ENCODE measurements around the gene EHBP1L1.
A peak's percentile ranks its signal among the peaks of the same experiment; 100 is the strongest.

The EHBP1L1 gene

DNA sequence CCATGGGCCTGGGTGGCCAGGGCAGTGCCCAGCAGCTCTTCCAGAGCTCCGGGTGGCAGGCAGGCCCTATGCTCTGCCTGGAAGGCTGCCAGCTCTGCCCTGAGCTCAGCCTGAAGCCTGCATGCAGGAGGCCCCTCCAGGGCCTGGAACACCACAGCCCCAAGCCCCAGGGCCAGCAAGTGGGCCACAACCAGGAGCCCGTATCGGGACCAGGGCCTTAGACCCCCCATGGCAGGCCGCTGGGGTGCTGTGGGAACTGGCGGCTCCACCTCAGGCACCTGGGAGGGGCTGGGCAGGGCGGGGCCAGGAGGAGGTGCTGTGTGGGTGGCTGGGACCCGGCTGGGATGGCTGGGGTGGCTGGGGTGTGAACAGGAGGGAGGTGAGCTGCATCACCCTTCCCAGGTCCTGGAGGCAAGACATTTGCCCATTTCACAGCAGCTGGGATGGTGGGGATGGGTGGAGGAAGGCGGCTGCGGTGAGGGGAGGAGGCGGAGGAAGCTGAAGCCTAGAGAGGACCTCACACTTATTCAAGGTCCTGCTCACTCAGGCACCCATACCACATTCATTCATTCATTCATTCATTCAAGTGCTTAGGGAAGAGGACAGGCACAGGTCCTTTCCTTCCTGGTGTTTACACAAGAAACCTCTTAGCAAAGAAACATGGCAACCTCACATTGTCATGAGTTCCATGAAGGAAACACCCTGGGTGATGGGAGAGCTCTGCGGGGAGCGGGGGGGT, 19.9 kb downstream of the EHBP1L1 start, which contains the start of gene KCNK7:
Gene KCNK7 (minus strand): TSS at position 258 of the 739 bp plus-strand sequence. CDS start 28 bp downstream, at position 230.
- Histone ChIP-seq H3K9me3 (ENCODE audit: control insufficient read depth in 1 of 2, low read length in 2 of 2) (no peaks in the 10 kb centered on the region), H3K4me3 (ENCODE audit: low read depth in 1 of 2, low read length in 2 of 2) (no peak within 1 kb of the TSS), H3K27me3 (ENCODE audit: control insufficient read depth in 1 of 2, insufficient read depth in 2 of 2, low read length in 2 of 2) (no peaks in the 10 kb centered on the region), H3K27ac (ENCODE audit: low read depth, low read length) (no peak within 1 kb of the TSS), H3K9ac (ENCODE audit: low read depth in 1 of 2, low read length in 2 of 2) (no peak within 1 kb of the TSS), H3K4me1 (ENCODE audit: control insufficient read depth in 1 of 2, insufficient read depth in 2 of 2, low read length in 2 of 2) (peaks cover 11 to 12% of the 10 kb centered on the region in 2 donors), H3K36me3 (ENCODE audit: control insufficient read depth in 1 of 2, insufficient read depth in 2 of 2, low read length in 2 of 2) (peaks cover 21 to 32% of the 10 kb centered on the region in 2 donors)

DNA sequence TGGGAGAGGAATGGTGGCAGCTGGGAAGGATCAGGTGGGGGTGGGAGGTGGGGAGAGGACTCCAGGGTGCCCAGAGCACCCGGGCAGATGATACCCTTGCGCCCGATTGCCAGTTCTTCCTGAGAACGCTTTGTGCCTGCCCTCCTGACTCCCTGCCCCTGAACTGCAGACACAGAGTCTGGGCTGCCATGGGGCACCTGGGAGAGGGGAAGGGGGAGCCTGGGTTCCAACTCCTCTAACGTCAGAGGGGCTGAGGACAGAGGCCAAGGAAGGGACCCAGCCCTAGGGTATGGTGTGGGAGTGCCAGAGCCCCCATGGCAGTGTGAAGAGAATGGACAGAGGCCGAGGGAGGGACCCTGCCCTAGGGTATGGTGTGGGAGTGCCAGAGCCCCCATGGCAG, 20.7 kb downstream of the EHBP1L1 start:
- Histone ChIP-seq H3K27ac (ENCODE audit: low read depth, low read length) (no peak overlapping the region), H3K9ac (ENCODE audit: low read depth in 1 of 2, low read length in 2 of 2) (no peak overlapping the region), H3K9me3 (ENCODE audit: control insufficient read depth in 1 of 2, low read length in 2 of 2) (no peaks in the 10 kb centered on the region), H3K27me3 (ENCODE audit: control insufficient read depth in 1 of 2, insufficient read depth in 2 of 2, low read length in 2 of 2) (no peaks in the 10 kb centered on the region), H3K4me1 (ENCODE audit: control insufficient read depth in 1 of 2, insufficient read depth in 2 of 2, low read length in 2 of 2) (peaks cover 11 to 12% of the 10 kb centered on the region in 2 donors), H3K36me3 (ENCODE audit: control insufficient read depth in 1 of 2, insufficient read depth in 2 of 2, low read length in 2 of 2) (peaks cover 24 to 32% of the 10 kb centered on the region in 2 donors), H3K4me3 (ENCODE audit: low read depth in 1 of 2, low read length in 2 of 2) (no peak overlapping the region)

DNA sequence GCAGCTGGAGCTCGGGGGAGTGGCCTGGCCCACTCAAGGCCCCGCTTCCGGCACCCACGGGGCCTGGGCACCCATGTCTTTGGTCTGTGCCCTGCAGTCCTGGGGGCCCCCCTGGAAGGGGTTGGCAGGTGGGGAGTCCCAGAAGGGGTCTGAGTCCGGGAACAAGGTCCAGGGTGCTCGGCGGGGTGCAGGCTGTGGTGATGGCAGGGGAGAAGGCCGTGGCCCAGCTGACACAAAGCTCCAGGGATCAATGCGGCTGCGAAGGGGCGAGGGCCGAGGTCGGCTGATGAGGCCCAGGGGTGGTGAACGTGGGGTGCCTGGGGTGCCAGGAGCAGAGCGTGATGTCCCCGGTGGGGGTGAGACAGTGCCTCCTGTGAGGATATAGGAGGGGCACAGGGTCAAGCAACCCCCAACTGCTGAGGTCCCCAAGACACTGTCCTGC, 22.4 kb downstream of the EHBP1L1 start:
- no peak overlapping the region for H3K4me3 ChIP-seq (ENCODE audit: low read depth in 1 of 2, low read length in 2 of 2)
- peaks cover 24 to 34% of the 10 kb centered on the region in 2 donors for H3K36me3 ChIP-seq (ENCODE audit: control insufficient read depth in 1 of 2, insufficient read depth in 2 of 2, low read length in 2 of 2)
- H3K27ac ChIP-seq (ENCODE audit: low read depth, low read length), result no peak overlapping the region
- peaks cover 9 to 11% of the 10 kb centered on the region in 2 donors for H3K4me1 ChIP-seq (ENCODE audit: control insufficient read depth in 1 of 2, insufficient read depth in 2 of 2, low read length in 2 of 2)
- no peaks in the 10 kb centered on the region for H3K9me3 ChIP-seq (ENCODE audit: control insufficient read depth in 1 of 2, low read length in 2 of 2)
- H3K27me3 ChIP-seq (ENCODE audit: control insufficient read depth in 1 of 2, insufficient read depth in 2 of 2, low read length in 2 of 2), result no peaks in the 10 kb centered on the region
- H3K9ac ChIP-seq (ENCODE audit: low read depth in 1 of 2, low read length in 2 of 2), result no peak overlapping the region

- Histone ChIP-seq H3K27me3 (ENCODE audit: control insufficient read depth in 1 of 2, insufficient read depth in 2 of 2, low read length in 2 of 2) (no peaks in the 10 kb centered on the region), H3K9me3 (ENCODE audit: control insufficient read depth in 1 of 2, low read length in 2 of 2) (no peaks in the 10 kb centered on the region), H3K4me1 (ENCODE audit: control insufficient read depth in 1 of 2, insufficient read depth in 2 of 2, low read length in 2 of 2) (peaks cover 9 to 11% of the 10 kb centered on the region in 2 donors), H3K9ac (ENCODE audit: low read depth in 1 of 2, low read length in 2 of 2) (no peak overlapping the region), H3K4me3 (ENCODE audit: low read depth in 1 of 2, low read length in 2 of 2) (no peak overlapping the region), H3K27ac (ENCODE audit: low read depth, low read length) (no peak overlapping the region), H3K36me3 (ENCODE audit: control insufficient read depth in 1 of 2, insufficient read depth in 2 of 2, low read length in 2 of 2) (peaks cover 24 to 42% of the 10 kb centered on the region in 2 donors)
These were observed 23.5 kb downstream of the EHBP1L1 start for GRCh38 chr11:65599216-65599954.

GRCh38 chr11:65599955-65600246, 24.0 kb downstream of the EHBP1L1 start:
- Histone ChIP-seq H3K27me3 (ENCODE audit: control insufficient read depth in 1 of 2, insufficient read depth in 2 of 2, low read length in 2 of 2) (no peaks in the 10 kb centered on the region), H3K27ac (ENCODE audit: low read depth, low read length) (no peak overlapping the region), H3K9me3 (ENCODE audit: control insufficient read depth in 1 of 2, low read length in 2 of 2) (no peaks in the 10 kb centered on the region), H3K9ac (ENCODE audit: low read depth in 1 of 2, low read length in 2 of 2) (no peak overlapping the region), H3K4me3 (ENCODE audit: low read depth in 1 of 2, low read length in 2 of 2) (no peak overlapping the region), H3K36me3 (ENCODE audit: control insufficient read depth in 1 of 2, insufficient read depth in 2 of 2, low read length in 2 of 2) (peaks cover 28 to 47% of the 10 kb centered on the region in 2 donors), H3K4me1 (ENCODE audit: control insufficient read depth in 1 of 2, insufficient read depth in 2 of 2, low read length in 2 of 2) (peaks cover 9 to 10% of the 10 kb centered on the region in 2 donors)

DNA sequence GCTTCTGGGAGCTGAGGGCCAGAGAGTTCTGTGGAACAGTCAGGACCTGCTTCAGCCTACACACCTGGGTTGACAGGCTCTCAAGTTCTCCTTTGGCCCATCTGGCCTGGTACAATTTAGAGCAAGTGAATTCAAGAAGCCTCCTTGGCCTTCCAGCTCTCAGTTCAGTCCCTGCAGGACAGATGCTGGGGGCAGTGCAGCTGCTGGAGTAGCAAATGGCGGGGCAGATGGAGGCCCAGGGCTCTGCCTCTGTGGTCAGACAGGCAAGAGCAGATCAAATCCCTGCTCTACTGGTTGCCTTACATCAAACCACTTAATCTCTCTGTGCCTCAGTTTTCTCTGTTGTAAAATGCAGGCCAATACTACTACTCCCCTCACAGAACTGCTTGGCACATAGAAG, 28.4 kb downstream of the EHBP1L1 start:
- Histone ChIP-seq H3K9me3 (ENCODE audit: control insufficient read depth in 1 of 2, low read length in 2 of 2) (no peaks in the 10 kb centered on the region), H3K27ac (ENCODE audit: low read depth, low read length) (no peak overlapping the region), H3K36me3 (ENCODE audit: control insufficient read depth in 1 of 2, insufficient read depth in 2 of 2, low read length in 2 of 2) (peaks cover 38 to 60% of the 10 kb centered on the region in 2 donors), H3K9ac (ENCODE audit: low read depth in 1 of 2, low read length in 2 of 2) (no peak overlapping the region), H3K4me3 (ENCODE audit: low read depth in 1 of 2, low read length in 2 of 2) (no peak overlapping the region), H3K4me1 (ENCODE audit: control insufficient read depth in 1 of 2, insufficient read depth in 2 of 2, low read length in 2 of 2) (peaks cover 0 to 9% of the 10 kb centered on the region in 2 donors), H3K27me3 (ENCODE audit: control insufficient read depth in 1 of 2, insufficient read depth in 2 of 2, low read length in 2 of 2) (no peaks in the 10 kb centered on the region)

DNA sequence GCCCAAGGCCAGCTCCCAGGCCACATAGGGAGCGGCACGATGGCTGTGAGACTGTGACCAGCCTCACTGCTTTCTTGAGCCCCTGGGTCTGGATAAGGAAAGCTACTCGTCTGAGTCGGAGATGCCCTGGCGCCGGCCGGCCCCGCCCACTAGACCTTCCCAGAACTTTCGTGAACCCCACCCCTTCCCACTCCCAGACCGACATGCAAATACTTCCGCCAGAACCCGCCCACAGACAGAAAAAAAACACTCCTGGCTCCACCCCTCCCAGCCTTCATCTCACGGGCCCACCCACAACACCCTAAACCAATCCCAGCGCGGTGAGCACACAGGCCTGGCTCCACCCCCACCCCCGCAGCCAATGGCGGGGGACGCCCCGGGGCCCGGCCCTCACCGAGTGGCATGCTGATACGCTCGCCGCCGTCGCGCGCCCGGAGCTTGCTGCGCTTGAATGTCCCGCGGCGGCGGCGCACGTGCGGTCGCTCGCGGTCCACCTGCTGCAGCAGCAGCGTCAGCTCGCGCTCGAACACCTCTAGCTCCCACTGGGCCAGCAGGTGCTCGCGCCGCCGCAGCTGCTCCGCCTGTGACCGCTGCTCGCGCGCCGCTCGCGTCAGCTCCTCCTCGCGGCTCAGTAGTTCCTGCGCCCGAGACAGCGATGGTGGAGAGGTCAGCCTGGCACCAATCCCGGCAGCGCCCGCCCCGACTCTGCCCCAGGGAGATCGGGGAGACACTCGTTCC, 31.2 kb downstream of the EHBP1L1 start:
- Histone ChIP-seq H3K4me1 (ENCODE audit: control insufficient read depth in 1 of 2, insufficient read depth in 2 of 2, low read length in 2 of 2) (peaks cover 17 to 36% of the 10 kb centered on the region in 2 donors), H3K36me3 (ENCODE audit: control insufficient read depth in 1 of 2, insufficient read depth in 2 of 2, low read length in 2 of 2) (peaks cover 29 to 73% of the 10 kb centered on the region in 2 donors), H3K9me3 (ENCODE audit: control insufficient read depth in 1 of 2, low read length in 2 of 2) (no peaks in the 10 kb centered on the region), H3K27me3 (ENCODE audit: control insufficient read depth in 1 of 2, insufficient read depth in 2 of 2, low read length in 2 of 2) (no peaks in the 10 kb centered on the region), H3K4me3 (ENCODE audit: low read depth in 1 of 2, low read length in 2 of 2) (peak overlapping the region in 1 of 2 donors; percentile 13), H3K9ac (ENCODE audit: low read depth in 1 of 2, low read length in 2 of 2) (no peak overlapping the region), H3K27ac (ENCODE audit: low read depth, low read length) (peak overlapping the region; percentile 56)

GRCh38 chr11:65607614-65608426, 32.0 kb downstream of the EHBP1L1 start:
- H3K4me1 ChIP-seq (ENCODE audit: control insufficient read depth in 1 of 2, insufficient read depth in 2 of 2, low read length in 2 of 2), result peaks cover 25 to 44% of the 10 kb centered on the region in 2 donors
- H3K27me3 ChIP-seq (ENCODE audit: control insufficient read depth in 1 of 2, insufficient read depth in 2 of 2, low read length in 2 of 2), result no peaks in the 10 kb centered on the region

DNA sequence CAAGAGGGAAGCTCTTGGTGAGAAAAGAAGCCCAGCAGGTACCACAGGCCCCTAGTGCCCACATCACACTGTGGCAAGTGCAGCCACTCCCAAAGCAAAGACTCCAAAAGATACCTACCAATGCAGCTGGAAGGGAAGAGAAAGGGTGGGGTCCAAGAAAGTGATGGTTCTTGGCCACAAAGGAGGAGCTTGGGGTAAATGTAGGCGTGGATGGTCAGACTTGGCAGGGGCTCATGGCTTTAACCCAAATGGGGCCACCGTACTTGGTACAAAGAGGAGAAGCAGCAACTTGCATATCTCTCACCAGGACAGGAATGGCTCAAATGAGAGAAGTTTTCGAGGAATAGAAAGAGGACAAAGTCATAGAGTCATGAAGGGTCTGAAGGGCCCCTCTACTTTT, 33.4 kb downstream of the EHBP1L1 start:
- H3K9ac ChIP-seq (ENCODE audit: low read depth in 1 of 2, low read length in 2 of 2), result no peak overlapping the region
- H3K27ac ChIP-seq (ENCODE audit: low read depth, low read length), result no peak overlapping the region
- no peaks in the 10 kb centered on the region for H3K9me3 ChIP-seq (ENCODE audit: control insufficient read depth in 1 of 2, low read length in 2 of 2)
- H3K36me3 ChIP-seq (ENCODE audit: control insufficient read depth in 1 of 2, insufficient read depth in 2 of 2, low read length in 2 of 2), result peaks cover 29 to 67% of the 10 kb centered on the region in 2 donors
- peaks cover 30 to 51% of the 10 kb centered on the region in 2 donors for H3K4me1 ChIP-seq (ENCODE audit: control insufficient read depth in 1 of 2, insufficient read depth in 2 of 2, low read length in 2 of 2)
- no peaks in the 10 kb centered on the region for H3K27me3 ChIP-seq (ENCODE audit: control insufficient read depth in 1 of 2, insufficient read depth in 2 of 2, low read length in 2 of 2)
- H3K4me3 ChIP-seq (ENCODE audit: low read depth in 1 of 2, low read length in 2 of 2), result no peak overlapping the region

More at GRCh38 chr11:65607614-65608426, 32.0 kb downstream of the EHBP1L1 start:
- no peaks in the 10 kb centered on the region for H3K9me3 ChIP-seq (ENCODE audit: control insufficient read depth in 1 of 2, low read length in 2 of 2)
- peak overlapping the region in 1 of 2 donors; percentile 13 for H3K4me3 ChIP-seq (ENCODE audit: low read depth in 1 of 2, low read length in 2 of 2)
- H3K27ac ChIP-seq (ENCODE audit: low read depth, low read length), result no peak overlapping the region
- no peak overlapping the region for H3K9ac ChIP-seq (ENCODE audit: low read depth in 1 of 2, low read length in 2 of 2)
- peaks cover 29 to 78% of the 10 kb centered on the region in 2 donors for H3K36me3 ChIP-seq (ENCODE audit: control insufficient read depth in 1 of 2, insufficient read depth in 2 of 2, low read length in 2 of 2)
